Suprapubic skin (tissue), 4 donors: ENCODE measurements around the gene SLC13A4. TPM values are rescaled to one million over a fixed set of nuclear protein-coding genes. Genes with fewer than 3 reads are reported as not detected.

Source experiments
- DNase-seq, 2 donors: peaks; one replicate each; pipeline ENCODE4 v3.0.0-alpha.2; 2019; ENCODE audit warnings: low spot score in 2 of 2
- H3K27ac ChIP-seq: fragments of 200-600 bp; sonication (generic); one replicate; pipeline ENCODE4 v1.5.1; 2019
- H3K27me3 ChIP-seq: fragments of 200-600 bp; sonication (generic); one replicate; pipeline ENCODE4 v1.5.1; 2019
- H3K36me3 ChIP-seq: fragments of 200-600 bp; sonication (generic); one replicate; pipeline ENCODE4 v1.5.1; 2019
- H3K4me1 ChIP-seq: fragments of 200-600 bp; sonication (generic); one replicate; pipeline ENCODE4 v1.5.1; 2019
- H3K4me3 ChIP-seq: fragments of 200-600 bp; sonication (generic); one replicate; pipeline ENCODE4 v1.5.1; 2019; ENCODE audit warnings: mild to moderate bottlenecking
- H3K9me3 ChIP-seq: fragments of 200-600 bp; sonication (generic); one replicate; pipeline ENCODE4 v1.5.1; 2019
- CTCF ChIP-seq, 2 donors: fragments of 200-600 bp in 1 of 2; fragments of 450-650 bp in 1 of 2; sonication (generic) in 1 of 2; IDR thresholded peaks; one replicate each; pipeline ENCODE4 v1.5.1; 2016 to 2019; ENCODE audit warnings: antibody characterized with exemption in 2 of 2, mild to moderate bottlenecking in 1 of 2, moderate library complexity in 1 of 2
- EP300 ChIP-seq: sonication (generic); formaldehyde crosslinking; IDR thresholded peaks from one replicate; pipeline ENCODE4 v1.6.1; 2017; ENCODE audit warnings: antibody characterized with exemption
- POLR2A ChIP-seq, 2 donors: fragments of 450-650 bp; IDR thresholded peaks; one replicate each; pipeline ENCODE4 v1.6.1; 2017; ENCODE audit warnings: antibody characterized with exemption in 2 of 2, mild to moderate bottlenecking in 2 of 2, moderate library complexity in 2 of 2
- POLR2AphosphoS5 ChIP-seq, 3 donors: sonication (generic); formaldehyde crosslinking; IDR thresholded peaks; one replicate each; pipeline ENCODE4 v1.6.1; 2017; ENCODE audit warnings: antibody characterized with exemption in 3 of 3
- WGBS: methylation state at CpG from one replicate; pipeline ENCODE4 v1.1.5; 2018; 5-methylcytosine and 5-hydroxymethylcytosine counted together
- total RNA-seq, 4 donors: library from RNA; depleted of rRNA; stranded (reverse); fragments of >200 nt; gene quantifications; one replicate each; pipeline ENCODE4 v1.1.0, GENCODE V29; 2016

SLC13A4 gene
- total RNA-seq, 4 donors from 2014 or later, result 0.15 to 1.9 (median 0.51) TPM

GRCh38 chr7:135731131-135731530, 3.1 kb upstream of the SLC13A4 start:
- DNase-seq, result no peak
- H3K27ac ChIP-seq, result no peak overlapping the region
- no peaks in the 10 kb centered on the region for H3K36me3 ChIP-seq
- no peak overlapping the region for H3K4me3 ChIP-seq
- no peaks in the 10 kb centered on the region for H3K4me1 ChIP-seq
- TF ChIP-seq EP300 (no peak), POLR2A (IDR thresholded peaks at IDR 0.05) (no peak), POLR2AphosphoS5 (IDR thresholded peaks at IDR 0.05) (no peak)
- no peaks in the 10 kb centered on the region for H3K27me3 ChIP-seq
- 95% methylated on average over 4 of the region's 4 CpGs for WGBS
- no peaks in the 10 kb centered on the region for H3K9me3 ChIP-seq

- no peak for DNase-seq
- TF ChIP-seq CTCF (IDR thresholded peaks at IDR 0.05) (no peak), EP300 (no peak), POLR2A (IDR thresholded peaks at IDR 0.05) (no peak), POLR2AphosphoS5 (IDR thresholded peaks at IDR 0.05) (no peak)
- 67% methylated on average over 5 of the region's 5 CpGs for WGBS
These were observed 1.2 kb upstream of the SLC13A4 start for GRCh38 chr7:135729230-135729629.

GRCh38 chr7:135726911-135727673, 894 bp downstream of the SLC13A4 start:
- no peak for DNase-seq
- Histone ChIP-seq H3K27ac (no peak overlapping the region), H3K4me1 (no peaks in the 10 kb centered on the region), H3K36me3 (no peaks in the 10 kb centered on the region), H3K9me3 (no peaks in the 10 kb centered on the region), H3K27me3 (no peaks in the 10 kb centered on the region), H3K4me3 (no peak overlapping the region)
- no peak for TF ChIP-seq EP300
- TF ChIP-seq POLR2A (IDR thresholded peaks at IDR 0.05), result no peak
- TF ChIP-seq CTCF (IDR thresholded peaks at IDR 0.05), result no peak
- no peak for TF ChIP-seq POLR2AphosphoS5 (IDR thresholded peaks at IDR 0.05)
- 94% methylated on average over 28 of the region's 30 CpGs for WGBS

More at GRCh38 chr7:135729230-135729629, 1.2 kb upstream of the SLC13A4 start:
- Histone ChIP-seq H3K4me1 (no peaks in the 10 kb centered on the region), H3K36me3 (no peaks in the 10 kb centered on the region), H3K27ac (no peak overlapping the region), H3K9me3 (no peaks in the 10 kb centered on the region), H3K4me3 (no peak overlapping the region), H3K27me3 (no peaks in the 10 kb centered on the region)

GRCh38 chr7:135726276-135726788, 1.7 kb downstream of the SLC13A4 start:
- H3K9me3 ChIP-seq, result no peaks in the 10 kb centered on the region
- H3K27me3 ChIP-seq, result no peaks in the 10 kb centered on the region
- H3K27ac ChIP-seq, result no peak overlapping the region
- no peaks in the 10 kb centered on the region for H3K36me3 ChIP-seq
- H3K4me3 ChIP-seq, result no peak overlapping the region
- DNase-seq, result no peak
- H3K4me1 ChIP-seq, result no peaks in the 10 kb centered on the region
- WGBS, result 62% methylated on average over 5 of the region's 5 CpGs
- TF ChIP-seq POLR2AphosphoS5 (IDR thresholded peaks at IDR 0.05) (no peak), CTCF (IDR thresholded peaks at IDR 0.05) (no peak), POLR2A (IDR thresholded peaks at IDR 0.05) (no peak), EP300 (no peak)

- Histone ChIP-seq H3K36me3 (no peaks in the 10 kb centered on the region), H3K4me1 (no peaks in the 10 kb centered on the region), H3K4me3 (no peak overlapping the region), H3K9me3 (no peaks in the 10 kb centered on the region), H3K27me3 (no peaks in the 10 kb centered on the region), H3K27ac (no peak overlapping the region)
- no peak for DNase-seq
- no peak for TF ChIP-seq POLR2AphosphoS5 (IDR thresholded peaks at IDR 0.05)
- TF ChIP-seq EP300, result no peak
- no peak for TF ChIP-seq CTCF (IDR thresholded peaks at IDR 0.05)
- no peak for TF ChIP-seq POLR2A (IDR thresholded peaks at IDR 0.05)
- WGBS, result 57% methylated on average over 7 of the region's 7 CpGs
These were observed 4.6 kb downstream of the SLC13A4 start for GRCh38 chr7:135723411-135723810.
